Measurements from ENCODE around the gene MLXIPL. TPM values are rescaled to one million over a fixed set of nuclear protein-coding genes. Genes with fewer than 3 reads are reported as not detected.
A peak's percentile ranks its signal among the peaks of the same experiment; 100 is the strongest.
"Not testable (repeated sequence)": the region's sequence is repeated elsewhere in the genome, so short reads cannot be mapped to it uniquely, and the experiment has no call there.

Gene MLXIPL
- total RNA-seq, 3 donors from 2014 or later (not counting 1 experiment from before 2014, with no cell fraction given): not detected

DNA sequence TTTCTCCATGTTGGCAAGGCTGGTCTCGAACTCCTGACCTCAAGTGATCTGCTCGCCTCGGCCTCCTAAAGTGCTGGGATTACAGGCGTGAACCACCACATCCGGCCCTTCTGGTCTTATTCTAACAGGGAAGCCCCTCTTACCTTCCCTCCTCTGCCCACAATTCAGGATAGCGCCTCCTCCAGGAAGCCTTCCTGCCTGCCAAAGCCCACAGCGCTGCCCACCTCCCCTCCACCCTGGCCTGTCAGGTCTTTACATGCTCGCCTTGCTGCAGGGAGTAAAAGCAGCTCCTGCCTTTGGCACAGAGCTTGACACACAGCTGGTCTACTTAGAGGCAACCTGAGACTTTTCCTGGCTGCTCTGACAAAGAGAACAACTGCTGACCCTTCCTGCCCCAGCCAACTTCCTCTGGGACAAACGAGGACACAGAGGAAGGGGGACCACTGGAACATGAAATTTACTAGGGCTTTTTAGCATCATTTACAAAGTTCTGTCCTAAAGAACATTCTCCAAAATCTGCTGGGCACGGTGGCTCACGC, 13.2 kb downstream of the MLXIPL start:
- no peaks in the 10 kb centered on the region for H3K36me3 ChIP-seq (ENCODE audit: control insufficient read depth, insufficient read depth, low read length)
- H3K4me3 ChIP-seq (ENCODE audit: low read length): no peak overlapping the region
- ATAC-seq (no peak), DNase-seq (no peak)
- Mint-ChIP-seq H3K27me3 (ENCODE audit: low read depth in 2 of 2) (peaks cover 28 to 34% of the 10 kb centered on the region in 2 donors), H3K9me3 (no peaks in the 10 kb centered on the region), H3K27ac (no peak overlapping the region), H3K4me1 (no peaks in the 10 kb centered on the region), H3K36me3 (no peaks in the 10 kb centered on the region), H3K4me3 (no peak overlapping the region)
- no peak overlapping the region for H3K27ac ChIP-seq (ENCODE audit: low read length)
- intact Hi-C loops (cut with micrococcal nuclease): no loop called here
- TF ChIP-seq, protein P1, sequence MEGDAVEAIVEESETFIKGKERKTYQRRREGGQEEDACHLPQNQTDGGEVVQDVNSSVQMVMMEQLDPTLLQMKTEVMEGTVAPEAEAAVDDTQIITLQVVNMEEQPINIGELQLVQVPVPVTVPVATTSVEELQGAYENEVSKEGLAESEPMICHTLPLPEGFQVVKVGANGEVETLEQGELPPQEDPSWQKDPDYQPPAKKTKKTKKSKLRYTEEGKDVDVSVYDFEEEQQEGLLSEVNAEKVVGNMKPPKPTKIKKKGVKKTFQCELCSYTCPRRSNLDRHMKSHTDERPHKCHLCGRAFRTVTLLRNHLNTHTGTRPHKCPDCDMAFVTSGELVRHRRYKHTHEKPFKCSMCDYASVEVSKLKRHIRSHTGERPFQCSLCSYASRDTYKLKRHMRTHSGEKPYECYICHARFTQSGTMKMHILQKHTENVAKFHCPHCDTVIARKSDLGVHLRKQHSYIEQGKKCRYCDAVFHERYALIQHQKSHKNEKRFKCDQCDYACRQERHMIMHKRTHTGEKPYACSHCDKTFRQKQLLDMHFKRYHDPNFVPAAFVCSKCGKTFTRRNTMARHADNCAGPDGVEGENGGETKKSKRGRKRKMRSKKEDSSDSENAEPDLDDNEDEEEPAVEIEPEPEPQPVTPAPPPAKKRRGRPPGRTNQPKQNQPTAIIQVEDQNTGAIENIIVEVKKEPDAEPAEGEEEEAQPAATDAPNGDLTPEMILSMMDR (IDR thresholded peaks at IDR 0.05): no peak
- WGBS (ENCODE audit: insufficient coverage): 65% methylated on average over 11 of the region's 11 CpGs
- peaks cover 7% of the 10 kb centered on the region for H3K4me1 ChIP-seq (ENCODE audit: control insufficient read depth, insufficient read depth, low read length)
- no peaks in the 10 kb centered on the region for H3K9me3 ChIP-seq (ENCODE audit: control insufficient read depth, insufficient read depth, low read length)
- peaks cover 11% of the 10 kb centered on the region for H3K27me3 ChIP-seq (ENCODE audit: control insufficient read depth, insufficient read depth, low read length)

DNA sequence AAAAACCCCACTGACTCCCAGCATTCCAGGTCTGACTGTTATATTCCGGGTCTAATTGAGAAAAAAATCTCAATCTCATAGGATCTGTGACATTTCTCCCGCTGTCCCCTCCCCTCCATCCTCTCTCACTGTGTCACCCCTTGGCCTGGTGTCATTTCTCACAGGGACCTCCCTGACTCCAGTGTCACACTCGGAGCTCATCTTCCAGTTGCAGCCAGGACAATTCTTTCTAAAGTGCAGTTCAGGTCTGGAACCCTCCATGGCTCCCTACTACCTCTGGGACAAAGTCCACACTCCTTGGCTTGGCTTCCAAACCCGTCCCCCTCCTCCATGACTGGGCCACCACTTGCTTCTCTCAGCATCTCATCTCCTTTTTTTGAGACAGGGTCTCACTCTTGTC, 14.2 kb downstream of the MLXIPL start:
- H3K27me3 Mint-ChIP-seq (ENCODE audit: low read depth in 2 of 2): peaks cover 28 to 34% of the 10 kb centered on the region in 2 donors
- no peaks in the 10 kb centered on the region for H3K36me3 ChIP-seq (ENCODE audit: control insufficient read depth, insufficient read depth, low read length)
- H3K4me3 Mint-ChIP-seq: no peak overlapping the region
- no peaks in the 10 kb centered on the region for H3K9me3 ChIP-seq (ENCODE audit: control insufficient read depth, insufficient read depth, low read length)
- peaks cover 7% of the 10 kb centered on the region for H3K4me1 ChIP-seq (ENCODE audit: control insufficient read depth, insufficient read depth, low read length)
- no peak for DNase-seq
- 71% methylated on average over 4 of the region's 4 CpGs for WGBS (ENCODE audit: insufficient coverage)
- H3K36me3 Mint-ChIP-seq: no peaks in the 10 kb centered on the region
- no peaks in the 10 kb centered on the region for H3K9me3 Mint-ChIP-seq
- ATAC-seq: no peak
- H3K27ac ChIP-seq (ENCODE audit: low read length): no peak overlapping the region
- no peak overlapping the region for H3K27ac Mint-ChIP-seq
- no peaks in the 10 kb centered on the region for H3K4me1 Mint-ChIP-seq
- no peak overlapping the region for H3K4me3 ChIP-seq (ENCODE audit: low read length)
- TF ChIP-seq, protein P1 (IDR thresholded peaks at IDR 0.05): no peak
- intact Hi-C loops (cut with micrococcal nuclease): no loop called here
- H3K27me3 ChIP-seq (ENCODE audit: control insufficient read depth, insufficient read depth, low read length): peaks cover 14% of the 10 kb centered on the region

DNA sequence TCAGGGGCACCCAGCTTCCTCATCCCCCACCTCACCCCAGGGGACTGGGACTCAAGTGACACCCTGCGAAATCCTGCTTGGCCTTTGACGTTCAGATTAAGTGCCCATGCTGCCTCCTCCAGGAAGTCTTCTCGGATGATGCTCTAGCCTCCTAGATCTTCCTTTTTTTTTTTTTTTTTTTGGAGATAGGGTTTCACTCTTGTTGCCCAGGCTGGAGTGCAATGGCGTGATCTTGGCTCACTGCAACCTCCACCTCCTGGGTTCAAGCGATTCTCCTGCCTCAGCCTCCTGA, 16.7 kb downstream of the MLXIPL start:
- H3K36me3 Mint-ChIP-seq; H3K36me3 ChIP-seq (ENCODE audit: control insufficient read depth, insufficient read depth, low read length); H3K9me3 ChIP-seq (ENCODE audit: control insufficient read depth, insufficient read depth, low read length); H3K27ac Mint-ChIP-seq; ATAC-seq; H3K4me3 ChIP-seq (ENCODE audit: low read length); H3K4me1 Mint-ChIP-seq; H3K4me3 Mint-ChIP-seq; H3K4me1 ChIP-seq (ENCODE audit: control insufficient read depth, insufficient read depth, low read length); H3K27ac ChIP-seq (ENCODE audit: low read length); DNase-seq; H3K9me3 Mint-ChIP-seq: not testable (repeated sequence)
- H3K27me3 ChIP-seq (ENCODE audit: control insufficient read depth, insufficient read depth, low read length): peaks cover 14% of the 10 kb centered on the region
- intact Hi-C loops (cut with micrococcal nuclease): loop anchor here (1.0 to 5.0 kb wide), 4 partner anchors 60 to 248 kb away; partner anchors contain the start of gene VPS37D
- WGBS (ENCODE audit: insufficient coverage): 54% methylated on average over 3 of the region's 5 CpGs
- peaks cover 14 to 29% of the 10 kb centered on the region in 2 donors for H3K27me3 Mint-ChIP-seq (ENCODE audit: low read depth in 2 of 2)

DNA sequence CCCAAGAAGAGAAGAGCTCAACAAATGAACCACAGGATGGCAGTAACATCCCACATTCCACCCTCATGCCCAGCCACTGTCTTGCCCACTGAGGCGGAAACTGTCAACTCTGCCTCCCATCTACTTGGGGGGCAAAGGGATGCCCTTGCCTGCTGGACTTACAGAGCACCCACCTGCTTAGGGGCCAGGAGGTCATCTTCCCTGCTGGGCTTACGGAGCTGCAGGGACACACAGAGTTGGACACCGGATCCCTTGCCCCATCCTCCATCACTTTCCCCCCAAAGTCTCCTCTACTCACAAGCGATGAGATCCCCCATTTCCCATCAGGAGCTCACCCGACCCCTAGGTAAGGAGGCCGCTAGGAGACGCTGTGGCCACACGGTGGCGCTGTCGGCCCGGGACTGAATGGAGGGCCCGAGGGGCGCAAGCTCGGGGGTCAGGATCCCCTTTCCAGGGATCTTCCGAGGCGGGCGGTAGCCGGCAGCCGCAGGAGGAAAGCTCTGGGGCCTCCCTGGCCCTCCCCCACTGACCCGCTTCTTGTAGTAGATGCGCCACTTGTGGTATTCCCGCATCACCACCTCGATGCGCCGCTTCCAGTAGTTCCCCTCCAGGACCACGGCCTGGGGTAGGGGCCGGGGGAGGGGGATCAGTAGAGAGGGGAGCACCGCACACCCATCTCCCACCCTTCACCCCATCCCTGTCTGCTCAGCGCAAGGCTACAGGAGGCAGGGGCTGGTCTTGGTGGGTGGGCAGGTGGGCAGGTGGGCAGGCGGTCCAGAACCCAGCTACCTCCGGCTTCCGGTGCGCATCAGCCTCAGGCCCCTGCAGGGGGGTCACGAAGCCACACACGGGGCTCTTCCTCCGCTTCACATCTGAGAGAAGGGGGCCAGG, 17.3 kb downstream of the MLXIPL start:
- intact Hi-C loops (cut with micrococcal nuclease): loop anchor here (1.0 to 5.0 kb wide), 4 partner anchors 60 to 248 kb away; partner anchors contain the start of gene VPS37D
- DNase-seq (peak; percentile 70 to 82), ATAC-seq (peak; percentile 69 to 90 (median 88))
- Histone ChIP-seq H3K36me3 (ENCODE audit: control insufficient read depth, insufficient read depth, low read length) (no peaks in the 10 kb centered on the region), H3K27me3 (ENCODE audit: control insufficient read depth, insufficient read depth, low read length) (peaks cover 14% of the 10 kb centered on the region), H3K27ac (ENCODE audit: low read length) (no peak overlapping the region), H3K9me3 (ENCODE audit: control insufficient read depth, insufficient read depth, low read length) (no peaks in the 10 kb centered on the region), H3K4me3 (ENCODE audit: low read length) (no peak overlapping the region), H3K4me1 (ENCODE audit: control insufficient read depth, insufficient read depth, low read length) (peaks cover 7% of the 10 kb centered on the region)
- Mint-ChIP-seq H3K4me1 (no peaks in the 10 kb centered on the region), H3K9me3 (no peaks in the 10 kb centered on the region), H3K4me3 (no peak overlapping the region), H3K27ac (no peak overlapping the region), H3K36me3 (no peaks in the 10 kb centered on the region), H3K27me3 (ENCODE audit: low read depth in 2 of 2) (peaks cover 12 to 29% of the 10 kb centered on the region in 2 donors)
- TF ChIP-seq, protein P1 (IDR thresholded peaks at IDR 0.05): peak; percentile 91
- 9% methylated on average over 28 of the region's 36 CpGs for WGBS (ENCODE audit: insufficient coverage)

Measured in natural killer cell (primary cell).